Left renal cortex interstitium (tissue), 4 donors: Measurements from ENCODE around the gene TMEM200B. TPM values are rescaled to one million over a fixed set of nuclear protein-coding genes. Genes with fewer than 3 reads are reported as not detected.
"Not testable (repeated sequence)": the region's sequence is repeated elsewhere in the genome, so short reads cannot be mapped to it uniquely, and the experiment has no call there.

Experiments used
- DNase-seq, 4 donors: peaks; one replicate each; pipeline ENCODE4 v3.0.0-alpha.2; 2013; ENCODE audit warnings: low read depth in 4 of 4, low spot score in 2 of 4, missing footprints in 1 of 4
- polyA plus RNA-seq, 4 donors: library from polyadenylated mRNA; unstranded; fragments of 120-200 nt; gene quantifications; one replicate each; pipeline ENCODE4 v1.2.1, GENCODE V29; 2013; ENCODE audit not compliant: insufficient read length in 4 of 4

TMEM200B gene
- polyA plus RNA-seq = 10 to 100 TPM; 15.2 to 19.9 (median 16.0) TPM

- no peak for DNase-seq
Observed at GRCh38 chr1:29123887-29124365, at the start of gene TMEM200B. Gene TMEM200B, minus strand, starts transcription at chr1:29123903. Its CDS starts 2,075 bp downstream, at chr1:29121828.

GRCh38 chr1:29172415-29172939, 48.8 kb upstream of the TMEM200B start:
- no peak for DNase-seq

GRCh38 chr1:29171521-29171920, 47.8 kb upstream of the TMEM200B start:
- no peak for DNase-seq

GRCh38 chr1:29171089-29171488, 47.4 kb upstream of the TMEM200B start:
- no peak for DNase-seq

GRCh38 chr1:29169976-29170375, 46.3 kb upstream of the TMEM200B start:
- no peak for DNase-seq

- no peak for DNase-seq
Observed at GRCh38 chr1:29167904-29168303, 44.2 kb upstream of the TMEM200B start.

GRCh38 chr1:29166291-29166878, 42.7 kb upstream of the TMEM200B start:
- no peak for DNase-seq

- no peak for DNase-seq
Observed at GRCh38 chr1:29164588-29164987, 40.9 kb upstream of the TMEM200B start.

- no peak for DNase-seq
Observed at GRCh38 chr1:29162476-29163138, 38.9 kb upstream of the TMEM200B start.

- no peak for DNase-seq
Observed at GRCh38 chr1:29162025-29162424, 38.3 kb upstream of the TMEM200B start.

GRCh38 chr1:29159773-29160172, 36.1 kb upstream of the TMEM200B start:
- no peak for DNase-seq

- no peak for DNase-seq
Observed at GRCh38 chr1:29157269-29157601, 33.5 kb upstream of the TMEM200B start.

- DNase-seq = no peak
Observed at GRCh38 chr1:29156543-29157268, 33.0 kb upstream of the TMEM200B start.

- no peak for DNase-seq
Observed at GRCh38 chr1:29152046-29152805, 28.5 kb upstream of the TMEM200B start.

- DNase-seq = not testable (repeated sequence)
Observed at GRCh38 chr1:29150346-29150745, 26.6 kb upstream of the TMEM200B start.

- no peak for DNase-seq
Observed at GRCh38 chr1:29148656-29149491, 25.2 kb upstream of the TMEM200B start.

GRCh38 chr1:29145739-29146437, 22.2 kb upstream of the TMEM200B start:
- no peak for DNase-seq

- DNase-seq = no peak
Observed at GRCh38 chr1:29144178-29144577, 20.5 kb upstream of the TMEM200B start.

- DNase-seq = no peak
Observed at GRCh38 chr1:29142714-29143113, 19.0 kb upstream of the TMEM200B start.
